CD14-positive monocyte (primary cell): ENCODE data around the gene CELF4. TPM values are rescaled to one million over a fixed set of nuclear protein-coding genes. Genes with fewer than 3 reads are reported as not detected.

Experiments used
- DNase-seq, 3 donors: peaks; one replicate each; pipeline ENCODE4 v3.0.0-alpha.2; 2011 to 2022
- H2AFZ ChIP-seq: 2 replicates; pipeline ENCODE4 v1.6.0; 2012; ENCODE audit warnings: mild to moderate bottlenecking, low read depth, low read length, inconsistent platforms; ENCODE audit not compliant: insufficient read depth, poor library complexity, severe bottlenecking
- H3K27ac ChIP-seq, 2 donors: 1 replicate in 1 of 2; 2 replicates in 1 of 2; pipeline ENCODE4 v1.5.1; 2012 to 2013; ENCODE audit warnings: low read length in 2 of 2, control low read depth in 1 of 2, inconsistent platforms in 1 of 2, low read depth in 1 of 2, mild to moderate bottlenecking in 1 of 2
- H3K27me3 ChIP-seq, 2 donors: one replicate each; pipeline versions ENCODE4 v1.6.0 to v1.6.1; 2011 to 2013; ENCODE audit warnings: low read length in 2 of 2; ENCODE audit not compliant: control insufficient read depth in 2 of 2, insufficient read depth in 2 of 2
- H3K36me3 ChIP-seq, 2 donors: replicated peaks in 1 of 2; 1 replicate in 1 of 2; 2 replicates in 1 of 2; pipeline versions ENCODE4 v1.5.1 to v1.6.1; 2012 to 2013; ENCODE audit warnings: low read length in 2 of 2, control low read depth in 1 of 2, inconsistent platforms in 1 of 2, mild to moderate bottlenecking in 1 of 2; ENCODE audit not compliant: insufficient read depth in 2 of 2, control insufficient read depth in 1 of 2
- H3K4me1 ChIP-seq, 2 donors: 1 replicate in 1 of 2; 2 replicates in 1 of 2; pipeline versions ENCODE4 v1.5.1 to v1.6.1; 2012 to 2013; ENCODE audit warnings: low read length in 2 of 2, control low read depth in 1 of 2, inconsistent platforms in 1 of 2, mild to moderate bottlenecking in 1 of 2, moderate library complexity in 1 of 2; ENCODE audit not compliant: insufficient read depth in 2 of 2, control insufficient read depth in 1 of 2
- H3K4me2 ChIP-seq: replicated peaks from 2 replicates; pipeline ENCODE3; 2012; ENCODE audit warnings: low read length, moderate library complexity, mild to moderate bottlenecking; ENCODE audit not compliant: poor library complexity, severe bottlenecking; ENCODE audit errors: extremely low read depth
- H3K4me3 ChIP-seq, 3 experiments: fragments of 200-600 bp in 1 of 3; sonication (generic) in 1 of 3; replicated peaks in 1 of 3; 1 replicate in 2 of 3; 2 replicates in 1 of 3; pipeline ENCODE4 v1.5.1; 2011 to 2013; ENCODE audit warnings: low read length in 3 of 3, mild to moderate bottlenecking in 3 of 3, control low read depth in 2 of 3, low read depth in 2 of 3, inconsistent platforms in 1 of 3, moderate library complexity in 1 of 3
- H3K79me2 ChIP-seq: 2 replicates; pipeline ENCODE4 v1.6.0; 2012; ENCODE audit warnings: mild to moderate bottlenecking, control low read depth, inconsistent platforms, low read length, moderate library complexity; ENCODE audit not compliant: insufficient read depth
- H3K9ac ChIP-seq: 2 replicates; pipeline ENCODE4 v1.6.0; 2017; ENCODE audit warnings: low read length, mild to moderate bottlenecking; ENCODE audit not compliant: insufficient read depth, poor library complexity, severe bottlenecking
- H3K9me3 ChIP-seq, 2 donors: replicated peaks in 1 of 2; 1 replicate in 1 of 2; 2 replicates in 1 of 2; pipeline versions ENCODE4 v1.5.1 to v1.6.1; 2012 to 2013; ENCODE audit warnings: low read length in 2 of 2, control low read depth in 1 of 2; ENCODE audit not compliant: control insufficient read depth in 1 of 2, insufficient read depth in 1 of 2
- H4K20me1 ChIP-seq: 2 replicates; pipeline ENCODE4 v1.6.0; 2012; ENCODE audit warnings: mild to moderate bottlenecking, low read length, control low read depth, moderate library complexity; ENCODE audit not compliant: insufficient read depth
- H3K27ac Mint-ChIP-seq, 7 donors: one replicate each; pipeline ENCODE4 v1.8.0; 2020; ENCODE audit warnings: mild to moderate bottlenecking in 7 of 7, mixed read lengths in 7 of 7, moderate library complexity in 6 of 7, inconsistent platforms in 2 of 7
- H3K27me3 Mint-ChIP-seq, 3 donors: one replicate each; pipeline ENCODE4 v1.8.0; 2021 to 2022; ENCODE audit warnings: low read depth in 3 of 3, mild to moderate bottlenecking in 3 of 3, mixed read lengths in 3 of 3, moderate library complexity in 3 of 3, inconsistent platforms in 1 of 3
- H3K36me3 Mint-ChIP-seq, 2 donors: one replicate each; pipeline ENCODE4 v1.8.0; 2020; ENCODE audit warnings: mixed read lengths in 2 of 2, inconsistent platforms in 1 of 2, mild to moderate bottlenecking in 1 of 2
- H3K4me1 Mint-ChIP-seq: one replicate; pipeline ENCODE4 v1.8.0; 2020; ENCODE audit warnings: mild to moderate bottlenecking, mixed read lengths
- H3K4me3 Mint-ChIP-seq, 2 donors: one replicate each; pipeline ENCODE4 v1.8.0; 2020; ENCODE audit warnings: mild to moderate bottlenecking in 2 of 2, mixed read lengths in 2 of 2, moderate library complexity in 1 of 2
- H3K9me3 Mint-ChIP-seq, 7 donors: one replicate each; pipeline ENCODE4 v1.8.0; 2020 to 2022; ENCODE audit warnings: mixed read lengths in 7 of 7, mild to moderate bottlenecking in 6 of 7, moderate library complexity in 6 of 7, inconsistent platforms in 2 of 7
- CTCF ChIP-seq: fragments of 200-600 bp; IDR thresholded peaks from one replicate; pipeline ENCODE4 v1.8.0; 2022; ENCODE audit warnings: antibody characterized with exemption, mild to moderate bottlenecking
- WGBS: methylation state at CpG from one replicate; pipeline ENCODE4 v1.1.5; 2013; ENCODE audit warnings: missing lambda C conversion rate; ENCODE audit not compliant: insufficient coverage; 5-methylcytosine and 5-hydroxymethylcytosine counted together
- intact Hi-C, 2 donors: fragments of 100-400 bp; cut with micrococcal nuclease; formaldehyde crosslinking; loops; one replicate each; pipeline versions ENCODE4 v1.15.0 to v1.15.1; 2023
- polyA plus RNA-seq, 3 donors: library from polyadenylated mRNA; depleted of rRNA in 1 of 3; unstranded in 2 of 3; stranded (reverse) in 1 of 3; fragments of 300-500 nt in 2 of 3; fragments of >200 nt in 1 of 3; fragmentation: Illumina TruSeq in 2 of 3; gene quantifications; 1 replicate in 2 of 3; 2 replicates in 1 of 3; pipeline ENCODE4 v1.2.3, GENCODE V29; 2012 to 2021

The CELF4 gene
- polyA plus RNA-seq, 3 donors = not detected

GRCh38 chr18:37409878-37410277, 155.7 kb downstream of the CELF4 start:
- intact Hi-C loops = no loop called here
- TF ChIP-seq CTCF = no peak
- Histone ChIP-seq H3K9ac (no peak overlapping the region), H3K27me3 (no peaks in the 10 kb centered on the region), H3K9me3 (peaks cover 0 to 4% of the 10 kb centered on the region in 2 donors), H4K20me1 (no peaks in the 10 kb centered on the region), H3K79me2 (no peaks in the 10 kb centered on the region), H2AFZ (no peak overlapping the region), H3K27ac (no peak overlapping the region), H3K4me1 (no peaks in the 10 kb centered on the region), H3K4me2 (no peak overlapping the region), H3K36me3 (no peaks in the 10 kb centered on the region), H3K4me3 (no peak overlapping the region)
- Mint-ChIP-seq H3K9me3 (peaks cover 0 to 8% (median 3%) of the 10 kb centered on the region in 7 donors), H3K27me3 (peaks cover 0 to 3% (median 1%) of the 10 kb centered on the region in 3 donors), H3K4me3 (no peak overlapping the region), H3K4me1 (no peaks in the 10 kb centered on the region), H3K36me3 (no peaks in the 10 kb centered on the region), H3K27ac (no peak overlapping the region)
- WGBS = 100% methylated on average over 1 of the region's 8 CpGs
- no peak for DNase-seq

- Histone ChIP-seq H3K79me2 (no peaks in the 10 kb centered on the region), H3K9me3 (peaks cover 0 to 4% of the 10 kb centered on the region in 2 donors), H3K9ac (no peak overlapping the region), H3K4me2 (no peak overlapping the region), H3K36me3 (no peaks in the 10 kb centered on the region), H2AFZ (no peak overlapping the region), H3K4me1 (no peaks in the 10 kb centered on the region), H4K20me1 (no peaks in the 10 kb centered on the region), H3K27ac (no peak overlapping the region), H3K4me3 (no peak overlapping the region), H3K27me3 (no peaks in the 10 kb centered on the region)
- Mint-ChIP-seq H3K4me1 (no peaks in the 10 kb centered on the region), H3K9me3 (peaks cover 0 to 8% (median 3%) of the 10 kb centered on the region in 7 donors), H3K36me3 (no peaks in the 10 kb centered on the region), H3K27me3 (peaks cover 0 to 3% (median 1%) of the 10 kb centered on the region in 3 donors), H3K4me3 (no peak overlapping the region), H3K27ac (no peak overlapping the region)
- 92% methylated on average over 4 of the region's 12 CpGs for WGBS
- TF ChIP-seq CTCF = no peak
- intact Hi-C loops = no loop called here
- no peak for DNase-seq
Observed at GRCh38 chr18:37408676-37409265, 156.8 kb downstream of the CELF4 start.
